HCEC 1CT (cell line): ENCODE measurements around the gene KIAA0586.
A peak's percentile ranks its signal among the peaks of the same experiment; 100 is the strongest.
"Not testable (repeated sequence)": the region's sequence is repeated elsewhere in the genome, so short reads cannot be mapped to it uniquely, and the experiment has no call there.

Source experiments
- DNase-seq: peaks from one replicate; pipeline ENCODE4 v3.0.0-alpha.2; 2017

KIAA0586 gene

DNA sequence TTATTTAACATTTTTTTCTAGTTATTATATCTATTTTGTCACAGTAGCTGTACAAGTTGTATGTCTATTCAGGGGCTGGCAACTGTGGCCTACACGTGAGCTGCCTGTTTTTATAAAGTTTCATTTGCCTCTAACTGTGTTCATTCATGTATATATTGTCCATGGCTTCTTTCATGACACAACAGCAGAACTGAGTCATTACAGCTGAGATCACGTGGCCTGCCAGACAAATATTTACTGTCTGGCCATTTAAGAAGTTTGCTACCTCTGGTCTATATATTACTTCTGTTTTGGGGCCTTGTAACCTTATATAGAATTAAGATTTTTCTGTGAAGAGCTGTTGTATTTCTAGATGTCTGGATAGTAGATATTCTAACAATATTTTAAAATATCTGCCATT lies 37.9 kb downstream of the KIAA0586 start:
- peak; percentile 39 for DNase-seq

DNA sequence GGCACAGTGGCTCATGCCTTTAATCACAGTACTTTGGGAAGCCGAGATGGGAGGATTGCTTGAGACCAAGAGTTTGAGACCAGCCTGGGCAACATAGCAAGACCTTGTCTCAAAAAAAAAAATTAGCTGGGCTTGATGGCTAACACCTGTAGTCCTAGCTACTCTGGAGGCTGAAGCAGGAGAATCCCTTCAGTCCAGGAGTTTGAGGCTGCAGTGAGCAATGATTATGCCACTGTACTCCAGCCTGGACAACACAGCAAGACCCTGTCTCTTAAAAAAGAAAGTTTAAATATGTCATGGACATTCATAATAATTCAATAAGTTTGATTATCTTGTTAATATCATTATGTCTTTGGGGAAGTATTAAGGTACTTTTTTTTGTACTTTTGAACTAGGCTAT lies 38.9 kb downstream of the KIAA0586 start:
- DNase-seq: no peak

- DNase-seq: no peak
Observed at GRCh38 chr14:58467575-58467974, 40.1 kb downstream of the KIAA0586 start.

- no peak for DNase-seq
Observed at GRCh38 chr14:58469309-58469708, 41.8 kb downstream of the KIAA0586 start.

GRCh38 chr14:58476320-58476719 lies 48.8 kb downstream of the KIAA0586 start:
- no peak for DNase-seq

DNA sequence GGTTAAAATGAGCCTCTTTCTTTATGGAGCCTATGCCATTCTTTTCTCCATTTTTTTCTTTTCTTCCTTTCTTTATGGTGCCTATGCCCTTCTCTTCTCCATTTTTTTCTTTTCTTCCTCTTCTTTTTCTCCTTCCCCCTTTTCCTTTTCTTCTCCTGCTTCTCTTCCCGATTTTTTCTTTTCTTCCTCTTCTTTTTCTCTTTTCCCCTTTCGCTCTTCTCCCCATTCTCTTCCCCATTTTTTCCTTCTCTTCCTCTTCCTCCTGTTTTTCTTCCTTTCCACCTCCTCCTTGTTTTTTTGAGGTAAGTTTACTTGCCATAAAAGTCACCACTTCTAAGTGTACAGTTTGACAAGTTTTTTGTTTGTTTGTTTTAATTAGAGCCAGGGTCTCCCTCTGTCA lies 50.1 kb downstream of the KIAA0586 start:
- DNase-seq: no peak

DNA sequence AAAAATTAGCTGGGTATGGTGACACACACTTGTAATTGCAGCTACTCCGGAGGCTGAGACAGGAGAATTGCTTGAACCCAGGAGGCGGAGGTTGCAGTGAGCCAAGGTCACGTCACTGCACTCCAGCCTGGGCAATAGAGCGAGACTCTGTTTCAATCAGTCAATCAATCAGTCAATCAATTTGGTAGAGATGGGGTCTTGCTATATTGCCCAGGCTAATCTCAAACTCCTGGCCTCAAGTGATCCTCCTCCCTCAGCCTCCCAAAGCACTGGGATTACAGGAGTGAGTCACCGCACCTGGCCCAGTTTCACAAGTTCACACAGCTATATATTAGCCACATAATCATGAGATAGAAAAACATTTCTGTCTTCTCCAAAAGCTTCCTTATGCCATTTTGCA lies 50.8 kb downstream of the KIAA0586 start:
- DNase-seq: not testable (repeated sequence)

DNA sequence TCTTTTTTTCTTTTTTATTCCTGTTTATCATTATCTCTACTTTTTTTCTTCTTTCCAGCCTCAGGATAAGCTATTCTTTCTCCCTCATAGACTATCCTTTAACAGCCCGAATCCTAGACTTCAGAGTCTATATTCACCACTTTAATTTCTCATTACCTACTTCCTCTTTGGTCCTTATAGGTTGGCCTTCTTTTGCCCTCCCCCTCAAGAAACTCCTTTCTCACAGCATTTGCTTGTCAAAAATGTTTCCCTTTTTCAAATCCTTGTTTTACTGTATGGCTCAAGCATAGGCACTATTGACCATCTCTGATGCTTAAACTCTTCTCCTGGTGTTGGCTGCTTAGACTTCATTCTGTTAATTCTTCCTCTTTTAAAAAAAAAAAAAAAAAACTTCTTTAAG lies 52.5 kb downstream of the KIAA0586 start:
- DNase-seq: no peak

- DNase-seq: no peak
Observed at GRCh38 chr14:58484176-58484575, 56.7 kb downstream of the KIAA0586 start.

DNA sequence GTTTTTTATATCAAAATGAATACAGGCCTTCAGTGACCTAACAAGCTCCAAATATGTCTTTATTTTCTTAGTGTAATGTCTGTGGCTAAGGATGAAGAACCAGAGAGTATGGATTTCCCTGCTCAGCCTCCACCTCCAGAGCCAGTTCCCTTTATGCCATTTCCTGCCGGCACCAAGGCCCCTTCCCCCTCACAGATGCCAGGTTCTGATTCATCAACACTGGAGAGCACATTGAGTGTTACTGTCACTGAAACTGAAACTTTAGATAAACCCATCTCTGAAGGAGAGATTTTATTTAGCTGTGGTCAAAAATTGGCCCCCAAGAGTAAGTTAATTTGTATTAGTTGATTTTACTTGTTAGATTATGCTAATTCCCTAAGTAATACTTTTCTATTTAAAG lies 61.0 kb downstream of the KIAA0586 start:
- peak; percentile 47 for DNase-seq

DNA sequence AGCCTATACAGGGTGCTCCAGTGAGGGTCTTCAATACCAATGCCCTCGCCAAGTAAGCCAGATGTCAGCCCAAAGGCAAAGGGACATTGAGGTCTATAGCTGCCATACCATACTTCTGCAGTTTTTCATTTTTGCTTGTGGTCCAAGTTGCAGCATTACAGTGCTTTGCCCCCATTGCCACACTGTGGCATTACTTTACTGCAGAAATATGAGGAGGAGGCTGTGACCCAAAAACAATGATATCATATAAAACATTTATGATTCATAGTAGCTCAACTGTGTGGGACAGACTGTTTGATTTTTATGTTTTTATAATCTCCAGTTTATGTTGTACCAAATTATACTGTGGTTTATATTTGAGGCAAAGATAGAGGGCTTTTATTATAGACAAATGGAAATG lies 64.1 kb downstream of the KIAA0586 start:
- DNase-seq: peak; percentile 49

GRCh38 chr14:58492044-58492443 lies 64.5 kb downstream of the KIAA0586 start:
- DNase-seq: no peak

- DNase-seq: peak; percentile 71
Observed at GRCh38 chr14:58501214-58501816, 73.8 kb downstream of the KIAA0586 start.

DNA sequence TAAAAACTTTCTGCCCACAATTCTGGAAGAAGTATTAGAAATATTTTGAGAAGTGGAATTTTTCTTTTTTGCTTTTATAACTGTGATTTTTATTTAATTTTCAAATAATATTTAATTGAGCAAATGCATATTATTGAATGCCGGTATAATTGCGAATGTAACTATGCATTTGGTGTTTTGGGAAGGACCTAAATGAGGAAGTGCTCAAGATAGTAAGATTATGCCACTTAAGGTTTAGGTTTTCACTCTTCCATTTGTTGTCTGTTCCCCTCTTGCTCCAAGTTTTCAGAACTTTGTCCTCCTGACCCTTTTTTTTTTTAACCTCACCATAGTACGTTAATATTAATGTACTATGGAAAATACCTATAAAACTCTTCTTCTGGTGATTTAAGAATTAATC lies 85.8 kb downstream of the KIAA0586 start:
- DNase-seq: no peak

- DNase-seq: no peak
Observed at GRCh38 chr14:58517592-58517991, 90.1 kb downstream of the KIAA0586 start.

GRCh38 chr14:58525691-58526090 lies 98.2 kb downstream of the KIAA0586 start:
- DNase-seq: not testable (repeated sequence)

- no peak for DNase-seq
Observed at GRCh38 chr14:58533446-58533845, 105.9 kb downstream of the KIAA0586 start.

DNA sequence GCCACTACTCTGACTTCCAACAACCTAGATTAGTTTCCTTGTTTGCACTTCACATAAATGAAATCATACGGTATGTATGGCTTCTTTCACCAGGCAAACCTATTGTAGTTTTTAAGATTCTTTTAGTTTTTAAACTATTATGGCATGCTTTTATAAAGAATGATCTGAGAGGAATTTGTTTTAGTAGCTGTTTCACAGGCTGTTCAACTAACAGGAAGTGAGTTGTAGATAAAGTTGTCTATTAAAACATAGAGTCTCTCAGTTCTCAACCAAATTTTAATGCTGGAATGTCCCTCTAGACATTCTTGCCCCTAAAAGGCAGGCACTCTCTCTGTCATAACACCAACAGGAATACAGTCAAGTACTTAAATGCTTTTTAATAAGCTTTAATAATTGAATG lies 107.5 kb downstream of the KIAA0586 start:
- no peak for DNase-seq

GRCh38 chr14:58537004-58537403 lies 109.5 kb downstream of the KIAA0586 start:
- no peak for DNase-seq

DNA sequence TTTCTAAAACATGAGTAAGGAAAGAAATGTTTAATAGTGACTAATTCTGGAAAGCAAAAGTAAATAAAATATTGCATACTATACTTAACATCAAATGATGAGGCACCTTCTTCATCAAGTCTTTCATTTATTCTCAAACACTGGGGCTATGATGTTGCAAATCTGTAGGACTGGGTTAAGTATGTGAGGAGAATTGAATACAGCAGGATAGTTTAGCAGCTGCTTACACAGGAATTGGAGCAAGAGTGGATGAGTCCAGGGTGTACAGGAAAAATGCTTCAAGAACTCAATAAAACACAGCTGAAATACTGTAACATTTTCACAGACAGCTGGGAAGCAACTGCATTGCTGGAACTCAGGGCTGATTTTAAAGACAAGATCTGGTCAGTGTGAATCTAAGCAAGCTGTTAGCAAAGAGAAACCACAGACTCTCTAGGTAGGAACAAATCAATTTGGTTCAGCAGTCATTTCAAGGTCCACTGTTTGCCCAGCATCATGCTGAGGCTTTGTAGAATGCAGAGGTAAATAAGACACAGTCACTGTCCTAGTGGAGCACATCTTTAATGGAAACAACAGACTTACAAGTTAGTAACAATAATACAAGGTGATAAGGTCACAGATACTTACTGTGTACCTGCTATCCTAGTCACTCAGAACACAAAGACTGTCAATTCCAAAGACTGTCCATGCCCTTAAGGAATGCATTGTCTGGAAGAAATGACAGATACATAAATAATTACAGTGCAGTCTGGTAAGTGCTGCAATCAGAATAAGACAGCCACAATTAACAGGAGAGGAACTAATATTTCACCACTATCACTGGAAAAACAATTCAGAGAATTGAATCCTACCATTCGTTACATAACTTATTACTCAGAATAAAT lies 113.5 kb downstream of the KIAA0586 start:
- DNase-seq: no peak

- no peak for DNase-seq
Observed at GRCh38 chr14:58541633-58542022, 114.1 kb downstream of the KIAA0586 start.

DNA sequence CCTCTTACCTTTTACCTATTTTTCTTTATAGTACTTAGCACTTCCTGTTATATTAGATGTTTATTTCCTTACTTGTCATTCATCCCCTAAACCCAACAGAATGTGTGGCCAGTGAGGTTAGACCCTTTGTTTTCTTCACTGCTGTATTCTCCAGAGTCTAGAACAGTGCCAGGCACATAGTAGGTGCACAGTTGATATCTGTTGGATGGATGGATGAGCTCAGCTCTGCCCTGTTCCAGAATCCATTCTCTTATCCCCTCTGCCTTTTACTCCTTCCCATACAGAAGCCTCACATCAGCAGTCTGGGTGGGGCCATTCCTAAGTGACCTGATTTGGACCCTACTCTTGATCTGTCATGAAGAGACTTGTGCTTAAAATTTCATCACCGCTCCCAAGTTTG lies 115.7 kb downstream of the KIAA0586 start:
- DNase-seq: no peak

DNA sequence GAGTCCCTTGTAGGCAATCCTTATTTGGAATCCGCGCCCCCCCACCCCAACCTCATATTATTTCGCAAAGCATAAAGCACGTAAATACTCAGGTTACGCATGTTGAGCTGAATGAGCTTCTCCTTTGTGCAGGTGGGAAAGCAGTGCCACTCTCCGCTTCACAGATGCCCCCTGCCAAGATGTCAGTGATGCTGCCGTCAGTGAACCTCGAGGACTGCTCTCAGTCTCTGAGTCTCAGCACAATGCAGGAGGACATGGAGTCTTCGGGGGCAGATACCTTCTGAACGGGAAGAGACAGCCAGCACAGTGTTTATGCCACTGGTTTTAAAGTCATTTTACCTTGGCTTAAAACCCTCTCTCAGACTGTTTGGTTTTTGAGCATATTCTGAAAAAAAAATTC lies 120.1 kb downstream of the KIAA0586 start:
- DNase-seq: no peak

GRCh38 chr14:58549105-58549757 lies 121.7 kb downstream of the KIAA0586 start:
- DNase-seq: no peak
